GM23338 (cell line): Measurements from ENCODE around the gene FCRL6. TPM values are rescaled to one million over a fixed set of nuclear protein-coding genes. Genes with fewer than 3 reads are reported as not detected.

ENCODE experiments used
- ATAC-seq: fragments of 200-7000 bp; cut with Tn5 transposase; 3 replicates; pipeline ENCODE4 v1.9.1; 2020
- DNase-seq: peaks from one replicate; pipeline ENCODE4 v3.0.0-alpha.2; 2015; ENCODE audit warnings: low spot score
- H2AFZ ChIP-seq: fragments of 200-600 bp; sonication (generic); 2 replicates; pipeline ENCODE4 v1.8.0; 2016; ENCODE audit warnings: antibody characterized with exemption, mild to moderate bottlenecking, moderate library complexity
- H3F3A ChIP-seq: fragments of 200-600 bp; sonication (generic); replicated peaks from 2 replicates; pipeline ENCODE4 v1.8.0; 2017; ENCODE audit warnings: antibody characterized with exemption, mixed run types, low read depth
- H3K27ac ChIP-seq: fragments of 200-600 bp; sonication (generic); 2 replicates; pipeline ENCODE4 v1.6.1; 2016; ENCODE audit warnings: low read depth
- H3K27me3 ChIP-seq: fragments of 200-600 bp; sonication (generic); 2 replicates; pipeline ENCODE4 v1.8.0; 2016; ENCODE audit warnings: mild to moderate bottlenecking, mixed run types, moderate library complexity; ENCODE audit not compliant: insufficient read depth
- H3K36me3 ChIP-seq: fragments of 200-600 bp; sonication (generic); 2 replicates; pipeline ENCODE4 v1.8.0; 2016; ENCODE audit warnings: mild to moderate bottlenecking; ENCODE audit not compliant: insufficient read depth
- H3K4me1 ChIP-seq: fragments of 200-600 bp; sonication (generic); 2 replicates; pipeline ENCODE4 v1.8.0; 2016; ENCODE audit warnings: mild to moderate bottlenecking, moderate library complexity; ENCODE audit not compliant: insufficient read depth
- H3K4me2 ChIP-seq: fragments of 200-600 bp; sonication (generic); 2 replicates; pipeline ENCODE4 v1.7.1; 2017; ENCODE audit warnings: mixed run types
- H3K4me3 ChIP-seq: fragments of 200-600 bp; sonication (generic); 2 replicates; pipeline ENCODE4 v1.6.1; 2016; ENCODE audit warnings: mixed run types
- H3K79me2 ChIP-seq: fragments of 200-600 bp; sonication (generic); replicated peaks from 2 replicates; pipeline ENCODE4 v1.8.0; 2017; ENCODE audit warnings: mild to moderate bottlenecking; ENCODE audit not compliant: insufficient read depth
- H3K9me2 ChIP-seq: fragments of 200-600 bp; sonication (generic); 2 replicates; pipeline ENCODE4 v1.8.0; 2017; ENCODE audit not compliant: insufficient read depth
- H4K20me1 ChIP-seq: fragments of 200-600 bp; sonication (generic); replicated peaks from 2 replicates; pipeline ENCODE4 v1.8.0; 2017; ENCODE audit warnings: mild to moderate bottlenecking; ENCODE audit not compliant: insufficient read depth
- H3K27ac Mint-ChIP-seq: 2 replicates; pipeline ENCODE4 v1.8.0; 2020; ENCODE audit warnings: inconsistent platforms, mild to moderate bottlenecking, moderate library complexity, mixed read lengths
- H3K27me3 Mint-ChIP-seq: 3 replicates; pipeline ENCODE4 v1.8.0; 2022; ENCODE audit warnings: low read depth, mild to moderate bottlenecking, moderate library complexity, mixed read lengths, inconsistent platforms; ENCODE audit not compliant: insufficient read depth, poor library complexity
- H3K36me3 Mint-ChIP-seq: 3 replicates; pipeline ENCODE4 v1.8.0; 2021; ENCODE audit warnings: low read depth, mild to moderate bottlenecking, inconsistent platforms, moderate library complexity, mixed read lengths
- H3K4me1 Mint-ChIP-seq: 3 replicates; pipeline ENCODE4 v1.8.0; 2020; ENCODE audit warnings: mild to moderate bottlenecking, inconsistent platforms, mixed read lengths
- H3K4me3 Mint-ChIP-seq: 3 replicates; pipeline ENCODE4 v1.8.0; 2021; ENCODE audit warnings: moderate library complexity, mild to moderate bottlenecking, inconsistent platforms, mixed read lengths
- H3K9me3 Mint-ChIP-seq: 3 replicates; pipeline ENCODE4 v1.8.0; 2020; ENCODE audit warnings: moderate library complexity, mild to moderate bottlenecking, inconsistent platforms, mixed read lengths
- CREB1 ChIP-seq: fragments of 250-450 bp; sonication (Bioruptor Pico); IDR thresholded peaks from 2 replicates; pipeline ENCODE4 v1.5.0; 2020; ENCODE audit warnings: low read depth, mild to moderate bottlenecking, moderate library complexity
- EZH2 ChIP-seq: fragments of 200-600 bp; sonication (generic); IDR thresholded peaks from one replicate; pipeline ENCODE4 v1.8.0; 2017; ENCODE audit warnings: antibody characterized with exemption, mild to moderate bottlenecking, low read depth; ENCODE audit not compliant: unreplicated experiment
- EZH2phosphoT487 ChIP-seq: fragments of 200-600 bp; sonication (generic); IDR thresholded peaks from one replicate; pipeline ENCODE4 v1.8.1; 2018; ENCODE audit warnings: antibody characterized with exemption; ENCODE audit not compliant: unreplicated experiment
- JUNB ChIP-seq: IDR thresholded peaks from one replicate; pipeline ENCODE4 v1.6.1; 2016; ENCODE audit warnings: antibody characterized with exemption; ENCODE audit not compliant: unreplicated experiment
- NANOG ChIP-seq: IDR thresholded peaks from 2 replicates; pipeline ENCODE4 v1.6.1; 2016; ENCODE audit warnings: antibody characterized with exemption, borderline replicate concordance
- POLR2AphosphoS5 ChIP-seq: IDR thresholded peaks from 2 replicates; pipeline ENCODE4 v1.6.1; 2016; ENCODE audit warnings: antibody characterized with exemption, low read depth
- REST ChIP-seq: IDR thresholded peaks from one replicate; pipeline ENCODE4 v1.6.1; 2018; ENCODE audit warnings: antibody characterized with exemption; ENCODE audit not compliant: unreplicated experiment
- STAT1 ChIP-seq: IDR thresholded peaks from one replicate; pipeline ENCODE4 v1.6.1; 2016; ENCODE audit warnings: antibody characterized with exemption; ENCODE audit not compliant: unreplicated experiment
- ZNF114 ChIP-seq: fragments of 250-450 bp; sonication (Bioruptor Pico); IDR thresholded peaks from 2 replicates; pipeline ENCODE4 v1.5.0; 2020; ENCODE audit warnings: mild to moderate bottlenecking, moderate library complexity
- ZNF331 ChIP-seq: fragments of 250-450 bp; sonication (Bioruptor Pico); IDR thresholded peaks from 2 replicates; pipeline ENCODE4 v1.5.0; 2020; ENCODE audit warnings: low read depth, mild to moderate bottlenecking, moderate library complexity
- ZNF462 ChIP-seq: fragments of 250-450 bp; sonication (Bioruptor Pico); IDR thresholded peaks from 2 replicates; pipeline ENCODE4 v1.5.0; 2020; ENCODE audit warnings: mild to moderate bottlenecking, moderate library complexity
- polyA plus RNA-seq: library from polyadenylated mRNA; unstranded; fragments of >200 nt; fragmentation: Nextera tagmentation; extraction: Ambion mirVana; gene quantifications from 2 replicates; pipeline ENCODE4 v1.2.1, GENCODE V29; 2016
- total RNA-seq: library from RNA; depleted of rRNA; stranded (reverse); fragments of >200 nt; shearing (Covaris generic); gene quantifications from 2 replicates; pipeline ENCODE4 v1.2.3, GENCODE V29; 2014
- TF ChIP-seq, protein P1 (sequence below): IDR thresholded peaks from 2 replicates; pipeline ENCODE4 v1.6.1; 2016; ENCODE audit warnings: antibody characterized with exemption
- TF ChIP-seq, protein P2 (sequence below), 2 experiments: fragments of 200-600 bp in 1 of 2; sonication (generic) in 1 of 2; conservative IDR thresholded peaks; 2 replicates each; pipeline versions ENCODE4 v1.5.1 to v1.6.1; 2016 to 2017; ENCODE audit warnings: antibody characterized with exemption in 2 of 2, low read depth in 2 of 2, mild to moderate bottlenecking in 2 of 2, moderate library complexity in 1 of 2

The FCRL6 gene
- total and polyA plus RNA-seq, 2 experiments from 2014 or later, result not detected

DNA sequence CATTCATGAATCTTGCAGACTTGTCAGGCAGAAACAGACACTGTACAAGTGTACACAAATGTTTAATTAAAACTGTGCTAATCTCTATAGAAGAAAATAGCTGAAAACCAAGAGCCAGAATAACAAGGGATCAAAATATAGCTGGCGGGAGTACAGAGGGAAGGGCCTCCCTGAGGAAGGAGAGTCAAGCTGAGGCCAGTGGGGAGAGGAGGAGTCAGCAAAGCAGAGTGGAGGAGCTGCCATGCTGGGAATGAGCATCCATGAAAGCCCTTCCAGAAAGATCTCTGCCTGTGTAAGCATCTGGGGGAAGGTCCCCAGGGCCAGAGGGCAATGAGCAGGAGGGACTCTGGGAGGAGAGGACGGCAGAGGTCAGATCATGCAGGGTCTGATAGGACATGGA, 39.6 kb downstream of the FCRL6 start:
- Mint-ChIP-seq H3K4me3 (no peak overlapping the region), H3K27me3 (peaks cover 4% of the 10 kb centered on the region), H3K36me3 (no peaks in the 10 kb centered on the region), H3K4me1 (peaks cover 6% of the 10 kb centered on the region), H3K27ac (no peak overlapping the region), H3K9me3 (no peaks in the 10 kb centered on the region)
- no peaks in the 10 kb centered on the region; the same call in 1 of the 2 replicates for H3K4me1 ChIP-seq
- H2AFZ ChIP-seq, result peak overlapping the region; percentile 23; the same call in 1 of the 2 replicates
- DNase-seq (no peak), ATAC-seq (no peak)
- H3K4me3 ChIP-seq, result no peak overlapping the region
- no peaks in the 10 kb centered on the region for H3K79me2 ChIP-seq
- H3K9me2 ChIP-seq, result no peaks in the 10 kb centered on the region; the same call in 1 of the 2 replicates
- H4K20me1 ChIP-seq, result no peaks in the 10 kb centered on the region
- H3K4me2 ChIP-seq, result no peak overlapping the region
- TF ChIP-seq POLR2AphosphoS5, result no peak
- TF ChIP-seq REST, result no peak
- TF ChIP-seq, protein P1, sequence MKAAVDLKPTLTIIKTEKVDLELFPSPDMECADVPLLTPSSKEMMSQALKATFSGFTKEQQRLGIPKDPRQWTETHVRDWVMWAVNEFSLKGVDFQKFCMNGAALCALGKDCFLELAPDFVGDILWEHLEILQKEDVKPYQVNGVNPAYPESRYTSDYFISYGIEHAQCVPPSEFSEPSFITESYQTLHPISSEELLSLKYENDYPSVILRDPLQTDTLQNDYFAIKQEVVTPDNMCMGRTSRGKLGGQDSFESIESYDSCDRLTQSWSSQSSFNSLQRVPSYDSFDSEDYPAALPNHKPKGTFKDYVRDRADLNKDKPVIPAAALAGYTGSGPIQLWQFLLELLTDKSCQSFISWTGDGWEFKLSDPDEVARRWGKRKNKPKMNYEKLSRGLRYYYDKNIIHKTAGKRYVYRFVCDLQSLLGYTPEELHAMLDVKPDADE, result no peak
- TF ChIP-seq ZNF331 (CRISPR knock-in tag), result no peak
- no peak for TF ChIP-seq EZH2phosphoT487
- TF ChIP-seq, protein P2, sequence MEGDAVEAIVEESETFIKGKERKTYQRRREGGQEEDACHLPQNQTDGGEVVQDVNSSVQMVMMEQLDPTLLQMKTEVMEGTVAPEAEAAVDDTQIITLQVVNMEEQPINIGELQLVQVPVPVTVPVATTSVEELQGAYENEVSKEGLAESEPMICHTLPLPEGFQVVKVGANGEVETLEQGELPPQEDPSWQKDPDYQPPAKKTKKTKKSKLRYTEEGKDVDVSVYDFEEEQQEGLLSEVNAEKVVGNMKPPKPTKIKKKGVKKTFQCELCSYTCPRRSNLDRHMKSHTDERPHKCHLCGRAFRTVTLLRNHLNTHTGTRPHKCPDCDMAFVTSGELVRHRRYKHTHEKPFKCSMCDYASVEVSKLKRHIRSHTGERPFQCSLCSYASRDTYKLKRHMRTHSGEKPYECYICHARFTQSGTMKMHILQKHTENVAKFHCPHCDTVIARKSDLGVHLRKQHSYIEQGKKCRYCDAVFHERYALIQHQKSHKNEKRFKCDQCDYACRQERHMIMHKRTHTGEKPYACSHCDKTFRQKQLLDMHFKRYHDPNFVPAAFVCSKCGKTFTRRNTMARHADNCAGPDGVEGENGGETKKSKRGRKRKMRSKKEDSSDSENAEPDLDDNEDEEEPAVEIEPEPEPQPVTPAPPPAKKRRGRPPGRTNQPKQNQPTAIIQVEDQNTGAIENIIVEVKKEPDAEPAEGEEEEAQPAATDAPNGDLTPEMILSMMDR (conservative IDR thresholded peaks at IDR 0.05; ENCODE audit: low read depth in 2 of 2), result no peak
- no peak for TF ChIP-seq STAT1
- TF ChIP-seq JUNB, result no peak
- TF ChIP-seq ZNF462, result no peak
- no peak for TF ChIP-seq EZH2
- no peak for TF ChIP-seq CREB1 (CRISPR knock-in tag)
- no peak for TF ChIP-seq NANOG
- TF ChIP-seq ZNF114 (CRISPR knock-in tag), result no peak
- H3F3A ChIP-seq, result no peaks in the 10 kb centered on the region
- H3K36me3 ChIP-seq, result no peaks in the 10 kb centered on the region
- no peak overlapping the region for H3K27ac ChIP-seq
- H3K27me3 ChIP-seq, result no peaks in the 10 kb centered on the region
